Fibroblast of lung (primary cell): ENCODE data around the gene ELOA.

ENCODE experiments used
- EZH2 ChIP-seq: IDR thresholded peaks from 2 replicates; pipeline ENCODE4 v1.5.1; 2012; ENCODE audit warnings: low read length, control low read depth, mild to moderate bottlenecking; ENCODE audit errors: missing control alignments
- TF ChIP-seq, protein P1 (sequence below), 2 donors: IDR thresholded peaks in 1 of 2; conservative IDR thresholded peaks in 1 of 2; 1 replicate in 1 of 2; 2 replicates in 1 of 2; pipeline ENCODE4 v1.5.1; 2011 to 2012; ENCODE audit warnings: low read length in 2 of 2, control low read depth in 1 of 2, inconsistent platforms in 1 of 2, low read depth in 1 of 2, mild to moderate bottlenecking in 1 of 2

DNA sequence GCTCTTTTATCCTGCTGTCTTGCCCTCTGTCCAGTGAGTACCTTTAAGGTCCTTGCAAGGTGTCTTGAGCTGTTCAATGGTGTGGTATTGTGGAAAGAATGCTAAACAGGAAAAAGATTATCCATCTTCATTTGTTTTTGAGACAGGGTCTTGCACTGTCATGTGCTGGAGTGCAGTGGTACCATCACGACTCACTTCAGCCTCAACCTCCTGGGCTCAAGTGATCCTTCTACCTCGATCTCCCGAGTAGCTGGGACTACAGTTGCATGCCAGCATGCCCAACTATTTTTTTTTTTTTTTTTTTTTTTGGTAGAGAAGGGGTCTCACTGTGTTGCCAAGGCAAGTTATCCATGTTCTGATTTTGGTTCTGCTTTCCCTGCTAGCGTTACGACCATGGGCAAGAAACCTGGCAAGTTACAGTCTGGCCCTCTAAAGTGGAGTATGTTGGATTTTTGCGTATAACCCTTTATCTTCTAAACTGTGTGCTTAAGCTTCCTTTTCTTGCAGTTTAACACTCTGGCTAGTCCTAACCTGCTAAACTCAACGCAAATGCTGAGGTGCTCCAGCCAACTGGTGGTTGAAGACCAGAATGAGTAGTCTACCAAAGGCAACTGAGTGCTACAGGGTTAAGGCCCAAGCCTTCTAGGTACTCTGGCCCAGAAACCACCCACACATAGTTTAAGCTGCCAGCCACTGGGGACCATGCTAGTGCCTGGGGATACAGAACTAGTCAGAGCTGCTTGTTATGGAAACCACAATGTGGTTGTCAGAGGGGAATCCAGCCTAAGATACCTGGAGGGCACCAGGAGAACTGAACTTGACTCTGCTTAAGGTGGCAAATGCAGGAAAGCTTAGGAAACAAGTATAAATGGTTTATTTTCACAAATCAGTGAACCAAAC is 43.7 kb upstream of the ELOA start:
- TF ChIP-seq, protein P1, sequence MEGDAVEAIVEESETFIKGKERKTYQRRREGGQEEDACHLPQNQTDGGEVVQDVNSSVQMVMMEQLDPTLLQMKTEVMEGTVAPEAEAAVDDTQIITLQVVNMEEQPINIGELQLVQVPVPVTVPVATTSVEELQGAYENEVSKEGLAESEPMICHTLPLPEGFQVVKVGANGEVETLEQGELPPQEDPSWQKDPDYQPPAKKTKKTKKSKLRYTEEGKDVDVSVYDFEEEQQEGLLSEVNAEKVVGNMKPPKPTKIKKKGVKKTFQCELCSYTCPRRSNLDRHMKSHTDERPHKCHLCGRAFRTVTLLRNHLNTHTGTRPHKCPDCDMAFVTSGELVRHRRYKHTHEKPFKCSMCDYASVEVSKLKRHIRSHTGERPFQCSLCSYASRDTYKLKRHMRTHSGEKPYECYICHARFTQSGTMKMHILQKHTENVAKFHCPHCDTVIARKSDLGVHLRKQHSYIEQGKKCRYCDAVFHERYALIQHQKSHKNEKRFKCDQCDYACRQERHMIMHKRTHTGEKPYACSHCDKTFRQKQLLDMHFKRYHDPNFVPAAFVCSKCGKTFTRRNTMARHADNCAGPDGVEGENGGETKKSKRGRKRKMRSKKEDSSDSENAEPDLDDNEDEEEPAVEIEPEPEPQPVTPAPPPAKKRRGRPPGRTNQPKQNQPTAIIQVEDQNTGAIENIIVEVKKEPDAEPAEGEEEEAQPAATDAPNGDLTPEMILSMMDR (conservative IDR thresholded peaks at IDR 0.05 in 1 of 2, IDR thresholded peaks at IDR 0.05 in 1 of 2; ENCODE audit: low read depth in 1 of 2, low read length in 2 of 2): no peak
- no peak for TF ChIP-seq EZH2
